H1 (cell line): Measurements from ENCODE around the gene TPSD1. TPM values are rescaled to one million over a fixed set of nuclear protein-coding genes. Genes with fewer than 3 reads are reported as not detected.

Experiments used
- BACH1 ChIP-seq: IDR thresholded peaks from 2 replicates; pipeline ENCODE4 v1.6.1; 2012; ENCODE audit warnings: low read length, improper control_type of control experiment
- CBX8 ChIP-seq: fragments of 300-800, 300-1000 bp; sonication (generic); IDR thresholded peaks from 2 replicates; pipeline ENCODE4 v1.7.1; 2016; ENCODE audit warnings: low read depth, low read length, borderline replicate concordance
- CEBPB ChIP-seq: IDR thresholded peaks from 2 replicates; pipeline ENCODE4 v1.6.1; 2012; ENCODE audit warnings: low read depth, low read length
- KDM4A ChIP-seq: IDR thresholded peaks from one replicate; pipeline ENCODE4 v1.7.1; 2012; ENCODE audit warnings: low read depth, mild to moderate bottlenecking, moderate library complexity, low read length, inconsistent platforms; ENCODE audit not compliant: severe bottlenecking
- MAX ChIP-seq: IDR thresholded peaks from 2 replicates; pipeline ENCODE4 v1.6.1; 2012; ENCODE audit warnings: inconsistent platforms
- polyA plus RNA-seq, 7 experiments: library from polyadenylated mRNA; depleted of rRNA in 3 of 7; stranded (reverse) in 5 of 7; unstranded in 2 of 7; fragments of >200 nt in 5 of 7; fragments of 200-250 nt in 2 of 7; gene quantifications; 1 replicate in 5 of 7; 2 replicates in 1 of 7; 4 replicates in 1 of 7; pipeline versions ENCODE4 v1.2.1 to v1.2.3, GENCODE V29; 2011 to 2013; ENCODE audit warnings: missing spikeins in 2 of 7, mixed read lengths in 2 of 7
- total RNA-seq: library from RNA; stranded (reverse); fragmentation: NEBNext Ultra II Directional; extraction: Animal tissue kit (Norgen Biotek cat#: 25700); gene quantifications from 2 replicates; pipeline ENCODE4 v1.2.1, GENCODE V29; 2021
- TF ChIP-seq, protein P1 (sequence below): IDR thresholded peaks from 2 replicates; pipeline ENCODE4 v1.6.1; 2011; ENCODE audit warnings: low read depth, mild to moderate bottlenecking, low read length; ENCODE audit not compliant: insufficient read depth

TPSD1 gene
- total and polyA plus RNA-seq, 2 of the 8 experiments (the other 6 are each of a cell fraction or from before 2014, with no cell fraction given) = 0.26 TPM; not detected in 1

DNA sequence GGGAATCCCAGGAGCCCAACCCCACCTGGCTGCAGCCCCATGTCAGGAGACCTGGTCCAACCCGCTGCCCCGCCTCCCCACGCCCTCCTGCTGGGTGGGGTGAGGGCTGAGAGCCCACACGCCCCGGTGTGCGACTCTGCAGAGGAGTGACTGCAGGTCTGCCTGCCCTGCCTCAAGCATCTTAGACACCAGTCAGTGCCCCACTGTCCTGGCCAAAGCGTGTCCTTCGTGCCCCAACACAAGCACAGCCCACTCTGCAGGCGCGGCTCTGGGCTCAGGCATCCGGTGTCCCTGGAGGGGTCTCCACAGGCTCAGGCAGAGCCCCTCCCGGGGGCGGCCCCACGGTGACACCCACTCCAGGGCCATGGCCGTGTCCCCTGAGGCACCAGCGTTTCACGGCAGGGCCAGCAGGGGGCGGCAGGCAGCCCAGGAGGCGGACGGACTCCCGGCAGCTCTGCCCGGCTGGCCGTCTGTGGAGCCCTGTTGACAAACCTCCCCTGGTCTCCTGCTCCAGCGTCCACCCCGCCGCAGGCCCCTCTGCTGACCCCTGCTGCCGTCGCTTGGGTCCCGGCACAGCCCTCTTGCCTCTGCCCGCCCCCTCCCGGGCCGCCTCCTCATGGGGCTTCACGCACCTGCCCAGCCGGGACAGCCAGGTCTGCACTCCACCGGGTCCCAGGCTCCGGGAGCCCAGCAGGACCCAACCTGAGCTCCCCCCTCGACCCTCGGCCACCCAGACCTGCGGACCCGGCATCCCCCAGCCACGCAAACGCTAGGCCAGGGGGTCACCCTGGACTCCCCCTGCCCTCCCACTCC lies 45.0 kb downstream of the TPSD1 start (continued):
- TF ChIP-seq, protein P1, sequence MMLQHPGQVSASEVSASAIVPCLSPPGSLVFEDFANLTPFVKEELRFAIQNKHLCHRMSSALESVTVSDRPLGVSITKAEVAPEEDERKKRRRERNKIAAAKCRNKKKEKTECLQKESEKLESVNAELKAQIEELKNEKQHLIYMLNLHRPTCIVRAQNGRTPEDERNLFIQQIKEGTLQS = no peak
- peak; percentile 62 for TF ChIP-seq BACH1
- 0 out of 2 replicates have a peak, but pooled peaks have one; percentile 10 for TF ChIP-seq MAX
- peak; percentile 28 for TF ChIP-seq KDM4A
- no peak for TF ChIP-seq CEBPB
- TF ChIP-seq CBX8 = no peak
